Cardiac muscle cell (in vitro differentiated cells and primary cell): ENCODE results near the gene ENPP3. TPM values are rescaled to one million over a fixed set of nuclear protein-coding genes. Genes with fewer than 3 reads are reported as not detected.

Experiments
- DNase-seq, 2 donors: peaks; one replicate each; pipeline versions ENCODE4 v3.0.0 to v3.0.0-alpha.2; 2010 to 2017; ENCODE audit warnings: low read depth in 1 of 2, low spot score in 1 of 2
- H3K27ac ChIP-seq: fragments of 200-600 bp; sonication (generic); 2 replicates; pipeline ENCODE4 v1.5.1; 2016
- H3K27me3 ChIP-seq: fragments of 200-600 bp; sonication (generic); 2 replicates; pipeline ENCODE4 v1.6.0; 2016; ENCODE audit warnings: control low read depth
- H3K36me3 ChIP-seq: fragments of 200-600 bp; sonication (generic); 2 replicates; pipeline ENCODE4 v1.5.1; 2016; ENCODE audit warnings: control low read depth
- H3K4me1 ChIP-seq: fragments of 200-600 bp; sonication (generic); 2 replicates; pipeline ENCODE4 v1.8.1; 2017; ENCODE audit warnings: low read depth, mild to moderate bottlenecking, mixed run types
- H3K4me3 ChIP-seq: fragments of 200-600 bp; sonication (generic); 2 replicates; pipeline ENCODE4 v1.5.1; 2016; ENCODE audit warnings: mild to moderate bottlenecking
- H3K9me3 ChIP-seq: fragments of 200-600 bp; sonication (generic); 2 replicates; pipeline ENCODE4 v1.5.1; 2017; ENCODE audit warnings: low read depth, mild to moderate bottlenecking, control low read depth
- CTCF ChIP-seq: IDR thresholded peaks from 2 replicates; pipeline ENCODE4 v1.5.1; 2012; ENCODE audit warnings: low read depth, mild to moderate bottlenecking, low read length
- polyA plus RNA-seq: library from polyadenylated mRNA; unstranded; fragments of >200 nt; fragmentation: Nextera tagmentation; extraction: Ambion mirVana; gene quantifications from 2 replicates; pipeline ENCODE4 v1.2.1, GENCODE V29; 2016
- total RNA-seq: library from RNA; depleted of rRNA; stranded (reverse); fragments of >200 nt; gene quantifications from 2 replicates; pipeline ENCODE4 v1.2.3, GENCODE V29; 2016

Gene ENPP3
- total and polyA plus RNA-seq, 2 experiments from 2014 or later, result 0.07 to 0.09 TPM

GRCh38 chr6:131768964-131769363, 131.9 kb downstream of the ENPP3 start:
- Histone ChIP-seq H3K36me3 (no peaks in the 10 kb centered on the region), H3K9me3 (no peaks in the 10 kb centered on the region), H3K27ac (no peak overlapping the region), H3K4me1 (peaks cover 5% of the 10 kb centered on the region), H3K4me3 (no peak overlapping the region), H3K27me3 (no peaks in the 10 kb centered on the region)
- no peak for TF ChIP-seq CTCF
- no peak for DNase-seq

- Histone ChIP-seq H3K36me3 (no peaks in the 10 kb centered on the region), H3K27ac (no peak overlapping the region), H3K4me3 (no peak overlapping the region), H3K4me1 (peaks cover 5% of the 10 kb centered on the region), H3K9me3 (no peaks in the 10 kb centered on the region), H3K27me3 (no peaks in the 10 kb centered on the region)
- no peak for TF ChIP-seq CTCF
- DNase-seq, result no peak
Observed at GRCh38 chr6:131769385-131770141, 132.5 kb downstream of the ENPP3 start.

- Histone ChIP-seq H3K27me3 (no peaks in the 10 kb centered on the region), H3K9me3 (no peaks in the 10 kb centered on the region), H3K27ac (no peak overlapping the region), H3K4me3 (no peak overlapping the region), H3K4me1 (no peaks in the 10 kb centered on the region), H3K36me3 (no peaks in the 10 kb centered on the region)
- no peak for TF ChIP-seq CTCF
- no peak for DNase-seq
Observed at GRCh38 chr6:131770776-131771175, 133.7 kb downstream of the ENPP3 start.

- DNase-seq, result no peak
- H3K27me3 ChIP-seq, result no peaks in the 10 kb centered on the region
- H3K27ac ChIP-seq, result no peak overlapping the region
- TF ChIP-seq CTCF, result no peak
- no peak overlapping the region for H3K4me3 ChIP-seq
- no peaks in the 10 kb centered on the region for H3K4me1 ChIP-seq
- H3K9me3 ChIP-seq, result no peaks in the 10 kb centered on the region
- H3K36me3 ChIP-seq, result no peaks in the 10 kb centered on the region
Observed at GRCh38 chr6:131773284-131773950, 136.3 kb downstream of the ENPP3 start.

GRCh38 chr6:131775886-131776285, 138.8 kb downstream of the ENPP3 start:
- no peak overlapping the region for H3K27ac ChIP-seq
- H3K4me3 ChIP-seq, result no peak overlapping the region
- H3K36me3 ChIP-seq, result no peaks in the 10 kb centered on the region
- H3K27me3 ChIP-seq, result no peaks in the 10 kb centered on the region
- no peak for DNase-seq
- H3K9me3 ChIP-seq, result no peaks in the 10 kb centered on the region
- no peaks in the 10 kb centered on the region for H3K4me1 ChIP-seq
- no peak for TF ChIP-seq CTCF
